Ammon's horn (tissue), 1 donor: ENCODE data around the gene RPS8.
"Not testable (repeated sequence)": the region's sequence is repeated elsewhere in the genome, so short reads cannot be mapped to it uniquely, and the experiment has no call there.

ENCODE experiments used
- DNase-seq: peaks from one replicate; pipeline ENCODE4 v3.0.0-alpha.2; 2016; ENCODE audit warnings: low spot score

Gene RPS8

GRCh38 chr1:44820328-44821239 lies 45.2 kb downstream of the RPS8 start:
- DNase-seq = no peak

- no peak for DNase-seq
These were observed 45.9 kb downstream of the RPS8 start for GRCh38 chr1:44821240-44821715.

GRCh38 chr1:44822131-44822701 lies 46.9 kb downstream of the RPS8 start:
- DNase-seq = no peak

- DNase-seq = no peak
These were observed 47.7 kb downstream of the RPS8 start for GRCh38 chr1:44822981-44823451.

GRCh38 chr1:44824392-44824791 lies 49.1 kb downstream of the RPS8 start:
- DNase-seq = not testable (repeated sequence)

GRCh38 chr1:44826375-44827196 lies 51.2 kb downstream of the RPS8 start:
- peak; percentile 81 for DNase-seq

GRCh38 chr1:44827197-44828002 lies 52.1 kb downstream of the RPS8 start:
- DNase-seq = no peak

GRCh38 chr1:44828003-44828651 lies 52.8 kb downstream of the RPS8 start:
- no peak for DNase-seq
